ENCODE results near the gene SRF. TPM values are rescaled to one million over a fixed set of nuclear protein-coding genes. Genes with fewer than 3 reads are reported as not detected.

The SRF gene
- total and polyA plus RNA-seq, 9 donors: 21.0 to 73.3 (median 32.3) TPM

DNA sequence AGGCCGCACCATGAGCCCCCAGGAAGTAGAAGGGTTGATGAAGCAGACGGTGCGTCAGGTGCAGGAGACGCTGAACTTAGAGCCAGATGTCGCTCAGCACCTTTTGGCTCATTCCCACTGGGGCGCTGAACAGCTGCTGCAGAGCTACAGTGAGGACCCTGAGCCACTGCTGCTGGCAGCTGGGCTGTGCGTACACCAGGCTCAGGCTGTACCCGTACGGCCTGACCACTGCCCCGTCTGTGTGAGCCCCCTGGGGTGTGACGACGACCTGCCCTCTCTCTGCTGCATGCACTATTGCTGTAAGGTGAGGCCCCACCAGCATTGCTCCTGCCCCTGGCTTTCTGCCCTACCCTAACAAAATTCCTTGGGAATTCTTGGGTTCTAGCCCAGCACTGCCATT, 45.1 kb downstream of the SRF start:
- DNase-seq: peak in 1 of 5 donors; percentile 11
- H3K9me3 ChIP-seq: no peaks in the 10 kb centered on the region

GRCh38 chr6:43217351-43217750, 46.3 kb downstream of the SRF start:
- no peaks in the 10 kb centered on the region for H3K9me3 ChIP-seq
- H3K27me3 ChIP-seq: no peaks in the 10 kb centered on the region
- no peaks in the 10 kb centered on the region for H3K4me1 ChIP-seq (ENCODE audit: insufficient read depth)
- 77 to 87% (median 82%) methylated on average over 5 of the region's 5 CpGs for WGBS, 3 donors
- DNase-seq: no peak
- H3K4me3 ChIP-seq: no peak overlapping the region
- H3K36me3 ChIP-seq: no peaks in the 10 kb centered on the region
- H3K27ac ChIP-seq: no peak overlapping the region
- intact Hi-C loops (cut with DNase I): no loop called here
- TF ChIP-seq CTCF (IDR thresholded peaks at IDR 0.05): no peak
- no peak for TF ChIP-seq EP300 (IDR thresholded peaks at IDR 0.05)
- no peak for TF ChIP-seq POLR2A (IDR thresholded peaks at IDR 0.05)

More for the DNA sequence above, 45.1 kb downstream of the SRF start:
- TF ChIP-seq EP300 (IDR thresholded peaks at IDR 0.05) (no peak), POLR2A (IDR thresholded peaks at IDR 0.05) (no peak), CTCF (IDR thresholded peaks at IDR 0.05) (no peak)
- 84 to 93% (median 88%) methylated on average over 12 of the region's 12 CpGs for WGBS, 3 donors
- intact Hi-C loops (cut with DNase I): no loop called here
- H3K36me3 ChIP-seq: no peaks in the 10 kb centered on the region
- no peak overlapping the region for H3K27ac ChIP-seq
- no peak overlapping the region for H3K4me3 ChIP-seq
- no peaks in the 10 kb centered on the region for H3K4me1 ChIP-seq (ENCODE audit: insufficient read depth)
- no peaks in the 10 kb centered on the region for H3K27me3 ChIP-seq

- no peak for DNase-seq
- Histone ChIP-seq H3K36me3 (no peaks in the 10 kb centered on the region), H3K4me1 (ENCODE audit: insufficient read depth) (no peaks in the 10 kb centered on the region), H3K27me3 (no peaks in the 10 kb centered on the region), H3K4me3 (no peak overlapping the region), H3K27ac (no peak overlapping the region), H3K9me3 (no peaks in the 10 kb centered on the region)
- no peak for TF ChIP-seq EP300 (IDR thresholded peaks at IDR 0.05)
- no peak for TF ChIP-seq CTCF (IDR thresholded peaks at IDR 0.05)
- TF ChIP-seq POLR2A (IDR thresholded peaks at IDR 0.05): no peak
- intact Hi-C loops (cut with DNase I): no loop called here
- WGBS, 3 donors: 91 to 100% (median 97%) methylated on average over 3 of the region's 3 CpGs
Measured at GRCh38 chr6:43219119-43219518, 48.0 kb downstream of the SRF start.

- no peaks in the 10 kb centered on the region for H3K4me1 ChIP-seq (ENCODE audit: insufficient read depth)
- no peaks in the 10 kb centered on the region for H3K9me3 ChIP-seq
- DNase-seq: no peak
- H3K27me3 ChIP-seq: no peaks in the 10 kb centered on the region
- H3K36me3 ChIP-seq: no peaks in the 10 kb centered on the region
- 84 to 89% (median 85%) methylated on average over 7 of the region's 7 CpGs for WGBS, 3 donors
- intact Hi-C loops (cut with DNase I): loop anchor here in 1 of 4 donors (10.0 kb wide), 1 partner anchor 285 kb away; no protein-coding TSS in a partner anchor
- TF ChIP-seq CTCF (IDR thresholded peaks at IDR 0.05) (no peak), POLR2A (IDR thresholded peaks at IDR 0.05) (no peak), EP300 (IDR thresholded peaks at IDR 0.05) (no peak)
- H3K4me3 ChIP-seq: no peak overlapping the region
- no peak overlapping the region for H3K27ac ChIP-seq
Measured at GRCh38 chr6:43219814-43220213, 48.7 kb downstream of the SRF start.
